Stimulated activated CD8-positive, alpha-beta memory T cell treated with anti-CD3 and anti-CD28 coated beads, Interleukin-4, amount 100 ng/mL, for 1 hour (primary cell): ENCODE data around the gene ALDH1B1.
"Not testable (repeated sequence)": the region's sequence is repeated elsewhere in the genome, so short reads cannot be mapped to it uniquely, and the experiment has no call there.

Source experiments
- DNase-seq, 2 donors: peaks; one replicate each; pipeline ENCODE4 v3.0.0-alpha.2; 2020; ENCODE audit warnings: low read depth in 2 of 2, low spot score in 1 of 2

The ALDH1B1 gene

DNA sequence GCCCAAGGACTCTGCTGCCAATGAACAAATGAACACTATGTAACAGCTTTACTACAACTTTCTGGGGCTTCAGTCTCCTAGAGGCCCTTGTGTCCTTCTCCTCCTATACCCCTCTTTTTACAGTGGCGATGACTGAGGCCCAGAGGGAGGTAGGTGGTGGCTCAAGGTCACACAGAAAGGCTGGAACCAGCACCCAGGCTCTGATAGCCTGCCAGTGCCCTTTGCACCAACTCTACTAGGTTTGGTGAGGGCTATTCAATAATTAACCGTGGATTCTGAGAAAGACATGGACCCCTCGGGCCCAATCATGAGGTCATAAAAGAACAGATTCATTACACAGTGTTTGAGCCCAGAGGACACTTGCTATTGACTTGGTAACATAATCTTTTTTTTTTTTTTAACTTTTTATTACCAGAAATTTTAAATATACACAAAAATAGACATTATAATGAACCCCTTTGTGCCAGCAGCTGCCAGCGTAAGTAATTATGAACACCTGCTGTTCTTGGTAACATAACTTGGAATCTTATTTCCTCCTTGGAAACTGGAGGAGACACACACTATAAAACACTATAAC is 6.1 kb upstream of the ALDH1B1 start:
- DNase-seq, result no peak

DNA sequence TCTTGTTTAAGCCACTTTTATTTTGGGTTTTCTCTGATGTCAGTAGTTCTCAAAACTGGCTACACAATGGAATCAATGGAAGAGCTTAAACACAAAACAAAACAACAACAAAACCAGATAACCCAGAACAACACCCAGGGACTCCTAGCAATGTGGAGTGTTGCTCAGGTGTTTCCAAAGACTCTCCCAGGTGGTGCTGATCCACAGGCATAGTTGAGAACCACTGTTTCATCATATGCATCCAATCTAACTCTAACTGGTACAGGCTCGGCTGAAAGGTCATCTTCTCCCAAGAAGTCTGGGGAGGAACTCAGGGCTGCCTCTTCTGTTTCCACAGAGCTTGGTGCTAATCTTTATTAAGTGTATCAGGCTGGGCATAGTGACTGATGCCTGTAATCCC is 5.4 kb upstream of the ALDH1B1 start:
- DNase-seq, result no peak

DNA sequence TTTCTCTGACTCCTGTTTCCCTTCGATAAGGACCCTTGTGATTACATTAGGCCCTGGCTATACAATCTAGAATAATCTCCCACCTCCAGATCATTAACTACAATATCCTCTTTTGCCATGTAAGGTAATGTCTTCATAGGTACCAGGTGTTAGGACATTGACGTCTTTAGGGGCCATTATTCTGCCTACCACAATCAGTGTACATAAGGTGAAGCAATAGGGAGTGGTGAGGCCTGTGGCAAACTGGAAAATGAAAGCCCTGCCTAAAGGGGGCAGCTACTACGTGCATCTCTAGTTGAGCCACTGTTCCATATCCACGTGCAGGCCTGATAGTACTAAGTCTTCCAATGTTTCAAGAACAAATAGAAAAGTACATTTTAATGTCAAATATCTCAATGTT is 4.8 kb upstream of the ALDH1B1 start:
- no peak for DNase-seq

DNA sequence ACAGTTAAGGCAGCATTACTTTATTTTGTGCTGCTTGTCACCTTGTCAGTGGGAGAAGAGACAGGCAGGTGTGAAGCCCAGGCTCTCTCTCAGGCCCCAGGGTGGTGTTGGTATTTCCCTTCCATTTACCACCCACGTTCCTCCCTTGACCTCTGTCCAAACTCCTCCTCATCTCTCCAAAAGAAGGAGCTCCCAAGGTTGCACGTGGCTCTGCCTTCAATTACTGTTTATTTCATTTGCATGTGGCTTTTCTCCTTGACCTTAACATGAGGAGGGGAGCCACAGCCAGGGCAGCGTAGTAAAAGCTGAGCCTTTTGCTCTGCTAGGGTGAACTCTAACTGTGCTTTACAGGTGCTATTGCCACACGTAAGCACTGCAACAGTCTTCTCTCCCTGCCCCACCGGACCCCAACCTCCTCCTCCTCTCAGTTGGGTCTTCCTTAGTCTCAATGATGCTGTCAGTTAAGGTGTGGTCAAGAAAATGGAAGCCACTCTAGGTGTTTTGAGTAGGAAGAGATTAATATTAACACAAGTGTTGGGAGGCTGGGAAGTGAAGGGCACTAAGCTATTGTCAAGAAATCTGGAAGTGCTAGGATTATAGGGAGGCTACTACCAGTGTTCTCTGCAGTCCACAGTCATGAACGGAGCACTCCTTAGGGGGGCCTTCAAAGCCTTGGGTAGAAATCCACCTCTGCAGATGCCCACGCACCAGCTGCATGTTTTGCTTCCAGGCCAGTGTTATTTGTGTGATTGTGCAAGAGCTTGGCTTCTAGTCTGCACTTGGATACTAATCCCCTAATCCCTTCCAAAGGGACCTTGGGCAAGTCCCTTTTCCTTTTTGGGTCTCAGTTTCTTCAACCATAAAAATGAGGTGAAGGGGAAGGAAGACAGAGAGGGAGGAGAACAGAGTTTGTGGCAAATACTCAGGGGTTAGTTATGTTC is 3.9 kb upstream of the ALDH1B1 start:
- DNase-seq, result no peak

DNA sequence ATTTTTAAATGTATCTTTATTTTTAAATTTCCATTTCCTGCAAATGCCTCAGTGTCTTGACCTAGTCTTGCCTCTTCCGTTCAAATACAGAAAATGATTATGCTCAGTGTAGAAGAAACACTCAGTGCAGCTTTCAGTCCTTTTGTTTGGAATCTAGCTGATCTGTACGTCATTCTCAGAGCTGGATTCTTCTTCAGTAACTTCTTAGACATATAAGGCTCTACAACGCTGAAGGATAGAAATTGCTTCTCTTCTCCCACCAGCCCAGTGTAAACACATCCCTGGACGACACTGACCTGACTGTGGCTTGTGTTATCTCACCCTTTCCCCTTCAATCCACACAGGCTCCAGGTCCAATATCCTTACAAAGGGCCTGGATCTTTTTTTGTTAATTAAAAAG is 3.2 kb upstream of the ALDH1B1 start:
- DNase-seq, result no peak

DNA sequence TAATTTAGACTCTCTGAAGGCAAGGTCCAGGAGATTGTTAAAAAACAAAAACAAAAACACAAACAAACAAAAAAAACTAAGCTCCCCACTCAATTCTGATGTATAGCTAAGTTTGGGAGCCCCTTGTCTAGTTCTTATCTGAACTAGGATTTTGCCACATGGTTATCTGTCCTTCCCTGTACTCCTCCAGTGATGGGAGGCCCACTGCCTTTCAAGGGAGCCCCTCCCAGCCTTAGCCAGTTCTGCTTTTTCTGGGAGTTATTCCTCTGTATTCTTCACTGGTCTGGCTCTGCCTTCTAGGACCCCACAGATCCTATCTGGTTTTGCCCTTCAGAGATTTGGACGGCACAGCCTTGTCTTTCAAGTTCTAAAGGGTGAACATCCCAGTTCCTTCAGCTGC is 2.1 kb upstream of the ALDH1B1 start:
- DNase-seq, result no peak

DNA sequence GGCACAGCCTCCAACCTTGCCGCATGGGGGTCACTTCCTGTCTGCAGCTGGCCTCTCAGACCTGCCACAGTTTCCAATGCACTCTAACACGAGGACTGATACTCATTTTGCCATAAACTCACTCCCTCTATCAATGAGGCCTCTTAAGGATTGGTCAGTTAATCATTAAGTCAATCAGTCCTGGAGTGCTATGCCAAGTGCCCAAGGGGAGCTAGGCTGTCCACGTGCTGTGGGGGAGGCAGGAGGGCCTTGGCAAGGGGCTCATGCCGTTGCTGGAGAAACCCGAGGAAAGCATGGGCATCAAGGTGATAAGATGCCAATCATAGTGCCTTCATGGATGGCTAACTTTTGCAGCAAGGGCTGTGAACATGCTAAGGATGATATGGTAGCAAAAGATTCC is 1.7 kb upstream of the ALDH1B1 start:
- DNase-seq, result no peak

DNA sequence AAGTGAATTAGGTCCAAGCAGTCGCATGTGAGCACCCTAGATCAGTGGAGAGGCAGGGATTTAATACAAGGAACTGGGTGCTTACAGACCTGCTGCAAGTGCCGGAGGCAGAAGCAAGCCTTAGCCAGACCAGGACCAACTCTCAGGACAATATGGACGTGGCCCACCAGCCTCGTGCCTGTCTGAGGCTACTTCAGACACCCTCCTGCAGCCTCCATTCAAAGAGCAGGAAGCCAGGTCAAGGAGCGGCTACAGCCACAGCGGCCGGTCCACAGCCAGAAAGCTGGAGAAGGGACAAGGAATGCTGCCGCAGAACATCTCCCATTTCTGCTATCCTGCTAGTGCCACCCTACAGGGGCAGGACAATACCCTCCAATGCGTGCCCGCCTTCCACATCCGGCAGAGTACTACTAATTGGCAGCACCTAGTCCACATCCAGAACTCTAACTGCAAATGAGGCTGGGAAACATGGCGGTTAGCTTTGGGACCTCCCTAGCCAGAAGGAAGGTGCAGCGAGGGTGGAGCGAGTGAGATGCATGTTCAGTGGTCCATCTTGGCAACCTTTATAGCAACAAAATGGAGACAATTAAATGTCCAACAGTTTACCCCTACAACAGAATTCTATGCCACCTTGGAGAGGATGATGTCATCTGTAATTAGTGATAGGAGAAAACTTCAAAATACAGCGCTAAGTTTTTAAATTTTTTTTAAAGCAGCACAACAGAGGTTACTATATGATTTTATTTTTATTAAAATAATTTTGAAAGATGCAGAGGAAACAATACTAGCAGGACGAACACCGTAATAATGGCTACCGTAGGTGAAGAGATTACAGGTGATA is 1.0 kb upstream of the ALDH1B1 start:
- DNase-seq, result no peak

DNA sequence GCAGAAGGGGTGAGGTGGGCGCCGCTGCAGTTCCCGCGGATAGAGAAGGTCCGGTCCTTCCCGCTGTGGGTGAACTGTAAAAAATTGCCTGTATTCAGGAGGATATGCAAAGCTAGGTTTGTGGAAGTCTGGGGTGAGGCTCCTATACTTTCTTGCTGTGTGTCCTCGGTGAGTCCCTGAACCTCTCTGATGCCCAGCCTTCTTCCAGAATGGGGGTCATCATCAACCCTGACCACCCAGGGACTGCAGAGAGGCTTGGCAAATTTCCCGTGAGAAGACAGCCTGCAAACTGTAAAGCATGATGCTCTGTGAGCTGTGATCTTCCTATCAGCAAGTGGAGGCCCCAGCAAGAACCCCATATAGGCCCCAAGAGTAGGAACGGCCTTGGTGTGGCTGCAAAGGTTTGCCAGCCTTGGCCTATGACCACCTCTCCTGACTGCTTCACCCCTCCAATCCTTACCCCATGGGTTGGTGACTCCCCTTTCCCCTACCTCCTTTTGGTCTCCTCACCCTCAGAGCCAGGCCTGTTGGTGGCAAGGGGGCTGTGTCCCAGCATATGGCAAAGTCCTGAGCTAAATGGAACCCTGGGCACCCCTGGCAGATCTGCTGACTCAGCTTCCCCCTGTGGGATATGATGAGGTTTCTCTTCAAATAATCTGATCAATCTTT is 760 bp downstream of the ALDH1B1 start:
- DNase-seq, result no peak

DNA sequence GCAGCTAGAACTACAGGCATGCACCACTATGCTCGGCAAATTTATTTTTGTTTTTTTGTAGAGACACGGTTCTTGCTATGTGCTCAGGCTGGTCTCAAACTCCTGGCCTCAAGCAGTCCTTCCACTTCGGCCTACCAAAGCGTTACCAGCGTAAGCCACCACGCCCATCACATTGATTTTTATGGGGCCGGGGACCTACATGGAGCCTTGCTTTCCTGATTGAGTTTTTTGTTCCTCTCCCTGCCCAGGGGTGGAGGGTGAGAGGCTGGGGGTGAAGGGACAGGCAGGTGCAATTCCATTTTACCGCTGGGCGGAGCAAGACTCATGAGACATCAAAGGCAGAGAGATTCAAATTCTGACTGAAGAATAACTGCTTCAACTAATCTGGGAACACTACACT is 1.9 kb downstream of the ALDH1B1 start:
- DNase-seq, result no peak

DNA sequence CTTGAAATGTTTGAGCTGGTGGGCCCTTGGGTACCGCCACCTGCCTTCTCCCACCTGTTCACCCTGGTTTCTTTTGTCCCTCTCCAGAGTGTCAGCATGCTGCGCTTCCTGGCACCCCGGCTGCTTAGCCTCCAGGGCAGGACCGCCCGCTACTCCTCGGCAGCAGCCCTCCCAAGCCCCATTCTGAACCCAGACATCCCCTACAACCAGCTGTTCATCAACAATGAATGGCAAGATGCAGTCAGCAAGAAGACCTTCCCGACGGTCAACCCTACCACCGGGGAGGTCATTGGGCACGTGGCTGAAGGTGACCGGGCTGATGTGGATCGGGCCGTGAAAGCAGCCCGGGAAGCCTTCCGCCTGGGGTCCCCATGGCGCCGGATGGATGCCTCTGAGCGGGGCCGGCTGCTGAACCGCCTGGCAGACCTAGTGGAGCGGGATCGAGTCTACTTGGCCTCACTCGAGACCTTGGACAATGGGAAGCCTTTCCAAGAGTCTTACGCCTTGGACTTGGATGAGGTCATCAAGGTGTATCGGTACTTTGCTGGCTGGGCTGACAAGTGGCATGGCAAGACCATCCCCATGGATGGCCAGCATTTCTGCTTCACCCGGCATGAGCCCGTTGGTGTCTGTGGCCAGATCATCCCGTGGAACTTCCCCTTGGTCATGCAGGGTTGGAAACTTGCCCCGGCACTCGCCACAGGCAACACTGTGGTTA is 3.3 kb downstream of the ALDH1B1 start:
- DNase-seq, result no peak

DNA sequence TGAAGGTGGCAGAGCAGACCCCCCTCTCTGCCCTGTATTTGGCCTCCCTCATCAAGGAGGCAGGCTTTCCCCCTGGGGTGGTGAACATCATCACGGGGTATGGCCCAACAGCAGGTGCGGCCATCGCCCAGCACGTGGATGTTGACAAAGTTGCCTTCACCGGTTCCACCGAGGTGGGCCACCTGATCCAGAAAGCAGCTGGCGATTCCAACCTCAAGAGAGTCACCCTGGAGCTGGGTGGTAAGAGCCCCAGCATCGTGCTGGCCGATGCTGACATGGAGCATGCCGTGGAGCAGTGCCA is 3.8 kb downstream of the ALDH1B1 start:
- no peak for DNase-seq

DNA sequence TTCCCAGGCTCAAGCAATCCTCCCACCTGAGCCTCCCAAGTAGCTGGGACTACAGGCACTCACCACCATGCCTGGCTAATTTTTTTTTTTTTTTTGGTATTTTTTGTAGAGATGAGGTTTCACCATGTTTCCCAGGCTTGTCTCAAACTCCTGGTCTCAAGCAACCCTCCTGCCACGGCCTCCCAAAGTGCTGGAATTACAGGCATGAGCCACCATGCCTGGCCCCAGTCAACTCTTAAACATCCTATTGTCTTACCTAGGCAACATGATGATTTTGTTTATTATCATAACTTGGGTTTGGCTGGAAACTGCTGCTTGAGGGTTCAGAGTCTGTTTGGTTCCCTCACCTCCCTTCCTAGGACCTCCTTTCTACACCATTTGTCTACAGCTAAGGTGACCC is 6.7 kb downstream of the ALDH1B1 start:
- DNase-seq, result not testable (repeated sequence)

DNA sequence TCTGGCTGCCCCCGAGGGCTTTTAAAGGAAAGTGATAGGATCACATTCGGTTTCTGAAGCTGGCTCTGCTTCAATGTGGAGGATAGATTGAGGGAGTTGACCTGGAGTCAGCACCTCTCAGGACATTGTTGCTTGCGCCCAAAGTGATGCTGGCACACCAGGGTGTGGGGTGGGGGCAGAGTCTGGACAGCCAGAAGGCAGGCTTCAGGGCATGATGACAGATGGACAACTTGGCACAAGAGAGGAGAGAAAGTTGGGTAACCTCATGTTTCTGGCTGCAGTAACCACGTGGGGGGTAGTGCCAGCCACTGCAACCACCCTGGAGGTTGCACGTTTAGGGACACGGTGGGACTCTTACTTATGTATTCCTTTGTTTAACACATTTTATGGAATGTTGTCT is 9.5 kb downstream of the ALDH1B1 start:
- no peak for DNase-seq

DNA sequence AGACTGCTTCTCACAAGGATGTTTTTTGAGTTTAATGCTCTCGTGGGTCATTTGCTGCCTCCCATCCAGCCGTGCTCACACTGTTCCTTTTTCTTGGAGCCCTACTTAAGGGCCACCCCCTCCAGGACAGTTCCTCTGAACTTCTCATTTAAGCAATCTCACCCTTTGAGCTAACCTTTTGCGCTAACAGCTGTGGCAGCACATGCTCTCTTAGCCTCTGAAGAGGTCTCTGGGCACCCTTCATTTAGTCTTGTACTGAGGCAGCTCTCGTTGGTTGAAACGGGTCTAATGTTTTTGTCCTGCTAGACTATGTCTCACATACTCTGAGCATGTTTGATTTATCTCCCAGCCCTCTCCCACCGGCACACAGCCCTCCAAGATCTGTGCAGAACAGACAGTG is 11.8 kb downstream of the ALDH1B1 start:
- no peak for DNase-seq

DNA sequence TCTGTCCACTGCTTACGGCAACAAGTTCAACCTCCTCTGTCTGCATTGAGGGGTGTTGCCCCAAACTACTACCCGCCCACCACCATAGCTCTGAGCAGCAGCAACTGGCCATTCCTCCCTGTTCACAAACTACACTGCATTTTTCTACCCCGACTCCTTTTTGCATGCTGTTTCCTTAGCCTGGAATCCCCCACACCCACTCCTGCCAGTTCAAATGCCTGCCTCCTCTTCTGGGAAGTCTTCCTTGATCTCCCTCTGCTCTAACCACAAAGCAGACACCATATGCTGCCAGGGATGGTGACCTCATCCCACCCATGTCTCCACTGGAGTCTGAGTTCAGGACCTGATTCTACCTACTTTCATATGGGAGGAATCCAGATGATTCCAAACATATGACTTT is 13.3 kb downstream of the ALDH1B1 start:
- no peak for DNase-seq

DNA sequence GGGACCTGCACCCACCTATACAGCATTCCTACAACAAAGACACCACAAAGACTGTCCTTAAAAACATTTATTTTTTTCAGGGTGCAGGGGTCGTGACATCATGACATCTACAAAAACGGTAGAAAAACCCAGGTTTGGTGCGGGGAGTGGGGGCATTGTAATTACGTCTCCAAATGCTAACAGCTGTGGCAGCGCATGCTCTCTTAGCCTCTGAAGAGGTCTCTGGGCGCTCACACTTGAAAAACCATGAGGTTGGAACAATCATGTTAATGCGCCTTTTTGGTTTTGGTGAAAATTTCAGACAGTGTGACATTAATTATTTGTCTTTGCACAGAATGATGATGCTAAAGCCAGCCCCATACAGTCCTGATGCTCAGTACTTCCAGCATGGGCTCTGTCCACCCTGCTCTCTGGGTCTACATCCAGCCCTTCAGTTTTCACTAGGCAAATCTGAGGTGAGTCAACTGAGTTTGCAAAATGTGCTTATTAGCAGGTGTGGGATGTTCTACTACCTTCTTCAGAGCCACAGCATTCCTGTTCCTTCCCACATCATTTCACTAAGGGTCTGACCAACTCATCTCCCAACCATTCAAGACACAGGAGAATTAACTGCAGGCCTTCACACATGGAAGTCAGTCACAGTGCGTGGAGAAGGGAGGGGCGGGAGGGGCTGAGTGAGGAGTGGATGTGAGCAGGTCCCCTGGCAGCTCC is 14.1 kb downstream of the ALDH1B1 start:
- DNase-seq, result no peak

DNA sequence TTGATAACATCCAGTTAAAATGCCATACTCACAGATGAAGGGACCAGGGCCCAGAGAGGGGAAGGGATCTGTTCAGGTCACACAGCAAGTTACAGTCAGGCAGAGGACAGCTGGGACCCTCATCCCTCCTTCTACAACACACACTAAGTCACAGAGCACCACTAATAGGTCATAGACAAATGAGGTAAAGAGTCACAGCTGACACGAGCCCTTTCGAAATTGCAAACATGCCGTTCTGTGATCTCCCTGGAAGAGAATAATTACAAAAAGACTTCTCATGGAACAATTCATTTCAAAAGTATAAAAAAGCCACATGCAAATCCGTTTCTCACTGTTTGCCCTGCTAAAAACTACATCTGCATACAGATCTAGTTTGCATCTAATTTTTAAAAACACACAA is 16.2 kb downstream of the ALDH1B1 start:
- no peak for DNase-seq

DNA sequence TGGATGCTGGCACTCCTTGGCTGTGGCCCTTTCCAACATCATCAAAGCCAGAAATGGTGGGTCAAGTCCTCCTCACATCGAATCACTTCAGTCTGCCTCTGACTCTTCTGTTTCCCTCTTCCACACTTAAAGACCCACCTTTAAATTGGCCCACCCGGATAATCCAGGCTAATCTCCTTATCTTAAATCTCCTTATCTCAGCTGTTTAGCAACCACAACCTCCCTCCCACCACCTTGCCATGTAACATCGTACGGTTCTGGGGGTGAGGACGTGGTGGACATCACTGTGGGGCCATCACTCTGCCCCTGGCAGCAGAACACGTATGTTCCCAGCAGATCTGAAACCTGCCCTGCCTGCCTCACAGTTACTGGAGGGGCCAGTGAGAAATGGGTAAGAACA is 20.2 kb downstream of the ALDH1B1 start:
- DNase-seq, result no peak

DNA sequence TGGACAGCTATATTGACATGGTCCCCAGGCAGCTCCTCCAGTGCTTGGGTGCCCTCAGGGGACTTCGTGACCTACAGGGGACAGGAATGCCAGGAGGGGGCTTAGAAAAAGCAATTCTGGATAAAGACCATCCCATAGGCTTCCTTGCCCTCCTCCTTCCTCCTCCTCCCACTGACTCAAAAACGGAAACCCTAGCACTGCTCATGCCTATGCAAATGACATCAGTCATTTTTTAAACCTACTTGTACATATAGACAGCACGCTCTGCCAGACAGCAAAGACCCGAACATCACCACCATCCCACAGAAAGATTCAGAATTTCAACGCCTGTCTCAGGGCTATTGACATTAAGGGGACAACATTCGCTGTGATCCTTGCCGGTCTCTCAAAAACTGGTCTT is 20.8 kb downstream of the ALDH1B1 start:
- no peak for DNase-seq
